HCT116 (cell line): ENCODE data around the gene ZNF750. TPM values are rescaled to one million over a fixed set of nuclear protein-coding genes. Genes with fewer than 3 reads are reported as not detected.
"Not testable (repeated sequence)": the region's sequence is repeated elsewhere in the genome, so short reads cannot be mapped to it uniquely, and the experiment has no call there.

ENCODE experiments used
- ATAC-seq: fragments of 200-7000 bp; cut with Tn5 transposase; 2 replicates; pipeline ENCODE4 v1.9.1; 2020; ENCODE audit warnings: mild to moderate bottlenecking, moderate library complexity
- BruUV-seq: library from RNA; stranded (reverse); fragments of 400-500 nt; replicated peaks from 2 replicates; lab custom pipeline; 2021; lab: Mats Ljungman, UMichigan
- CTCF ChIA-PET: fragments of 300-600 bp; sonication (Branson Sonifier 250); formaldehyde crosslinking; loops from one replicate; lab custom pipeline; 2021; ENCODE audit warnings: antibody characterized with exemption; lab: Charles Lee
- POLR2A ChIA-PET: fragments of 300-600, 350-600 bp; sonication (Branson Sonifier 250); formaldehyde crosslinking; loops from one replicate; lab custom pipeline; 2021; ENCODE audit warnings: antibody characterized with exemption; lab: Charles Lee
- RAD21 ChIA-PET, 2 experiments: fragments of 300-600 bp; sonication (Branson Sonifier 250); formaldehyde crosslinking; loops; one replicate each; lab custom pipeline; 2023; ENCODE audit warnings: low total read pairs in 2 of 2; ENCODE audit not compliant: uncharacterized antibody in 2 of 2, unreplicated experiment in 2 of 2, low non-redundant PET in 1 of 2; lab: Charles Lee
- DNase-seq: peaks from one replicate; pipeline ENCODE4 v3.0.0-alpha.2; 2010; ENCODE audit warnings: low read depth, low spot score
- H2AFZ ChIP-seq: fragments of 200-600 bp; shearing (Covaris generic), sonication (generic); 2 replicates; pipeline ENCODE4 v1.6.1; 2017; ENCODE audit warnings: low read depth, mixed run types, mixed read lengths, antibody characterized with exemption, low read length; ENCODE audit not compliant: poor library complexity, severe bottlenecking
- H3K27ac ChIP-seq: 2 replicates; pipeline ENCODE4 v1.5.1; 2012; ENCODE audit warnings: low read depth, low read length
- H3K27me3 ChIP-seq: fragments of 200-600 bp; sonication (generic); 2 replicates; pipeline ENCODE4 v1.6.1; 2016; ENCODE audit warnings: mixed run types, low read length, mixed read lengths; ENCODE audit not compliant: insufficient read depth
- H3K36me3 ChIP-seq, 2 experiments: fragments of 200-500 bp in 1 of 2; fragments of 200-600 bp in 1 of 2; sonication (Bioruptor generic) in 1 of 2; sonication (generic) in 1 of 2; 2 replicates each; pipeline versions ENCODE4 v1.5.1 to v1.6.1; 2014 to 2016; ENCODE audit warnings: low read length in 2 of 2, inconsistent platforms in 1 of 2, mixed read lengths in 1 of 2, mixed run types in 1 of 2; ENCODE audit not compliant: insufficient read depth in 2 of 2, control insufficient read depth in 1 of 2
- H3K4me1 ChIP-seq, 2 experiments: fragments of 200-600 bp in 1 of 2; sonication (generic) in 1 of 2; 2 replicates each; pipeline versions ENCODE4 v1.5.1 to v1.6.1; 2012 to 2017; ENCODE audit warnings: low read length in 2 of 2, inconsistent platforms in 1 of 2, mild to moderate bottlenecking in 1 of 2, mixed read lengths in 1 of 2, mixed run types in 1 of 2, moderate library complexity in 1 of 2; ENCODE audit not compliant: insufficient read depth in 2 of 2, control insufficient read depth in 1 of 2
- H3K4me2 ChIP-seq: fragments of 200-600 bp; sonication (generic); 2 replicates; pipeline ENCODE4 v1.6.1; 2017; ENCODE audit warnings: mixed run types, low read length, mixed read lengths
- H3K4me3 ChIP-seq, 2 experiments: fragments of 200-600 bp in 1 of 2; sonication (generic) in 1 of 2; replicated peaks in 1 of 2; 2 replicates each; pipeline ENCODE4 v1.5.1; 2011 to 2016; ENCODE audit warnings: low read length in 2 of 2, control low read depth in 1 of 2, low read depth in 1 of 2, mild to moderate bottlenecking in 1 of 2, mixed read lengths in 1 of 2, mixed run types in 1 of 2
- H3K79me2 ChIP-seq: fragments of 200-600 bp; sonication (generic); 2 replicates; pipeline ENCODE4 v1.6.1; 2017; ENCODE audit warnings: mild to moderate bottlenecking, mixed run types, low read length, moderate library complexity, mixed read lengths; ENCODE audit not compliant: insufficient read depth
- H3K9ac ChIP-seq: fragments of 200-600 bp; sonication (generic); 2 replicates; pipeline ENCODE4 v1.6.1; 2016; ENCODE audit warnings: low read length, mixed read lengths
- H3K9me2 ChIP-seq: fragments of 200-600 bp; sonication (generic), shearing (Covaris generic); 2 replicates; pipeline ENCODE4 v1.6.1; 2017; ENCODE audit warnings: mixed run types, mild to moderate bottlenecking, moderate library complexity; ENCODE audit not compliant: insufficient read depth
- H3K9me3 ChIP-seq, 2 experiments: fragments of 200-500 bp in 1 of 2; fragments of 200-600 bp in 1 of 2; sonication (Bioruptor generic) in 1 of 2; sonication (generic) in 1 of 2; 2 replicates each; pipeline ENCODE4 v1.6.1; 2014 to 2017; ENCODE audit warnings: low read length in 2 of 2, mixed read lengths in 2 of 2, inconsistent platforms in 1 of 2, low read depth in 1 of 2, mild to moderate bottlenecking in 1 of 2, mixed run types in 1 of 2, moderate library complexity in 1 of 2; ENCODE audit not compliant: control insufficient read depth in 1 of 2, insufficient read depth in 1 of 2
- H4K20me1 ChIP-seq: fragments of 200-600 bp; sonication (generic), shearing (Covaris generic); 2 replicates; pipeline ENCODE4 v1.6.1; 2017; ENCODE audit warnings: mixed run types, mild to moderate bottlenecking, moderate library complexity; ENCODE audit not compliant: insufficient read depth
- CBX3 ChIP-seq: IDR thresholded peaks from 2 replicates; pipeline ENCODE4 v1.6.1; 2012; ENCODE audit warnings: low read depth
- EZH2 ChIP-seq: fragments of 200-600 bp; sonication (generic); IDR thresholded peaks from 2 replicates; pipeline ENCODE4 v1.6.1; 2017; ENCODE audit warnings: antibody characterized with exemption, mixed run types
- MAX ChIP-seq: IDR thresholded peaks from 2 replicates; pipeline ENCODE4 v1.6.1; 2012
- POLR2A ChIP-seq: IDR thresholded peaks from 2 replicates; pipeline ENCODE4 v1.7.0; 2011; ENCODE audit warnings: borderline replicate concordance; ENCODE audit not compliant: insufficient read depth, insufficient read length; ENCODE audit errors: extremely low read depth
- POLR2AphosphoS5 ChIP-seq: IDR thresholded peaks from 2 replicates; pipeline ENCODE4 v1.6.1; 2011; ENCODE audit warnings: mild to moderate bottlenecking, low read depth, low read length, moderate library complexity
- REST ChIP-seq: IDR thresholded peaks from 2 replicates; pipeline ENCODE4 v1.6.1; 2012; ENCODE audit warnings: low read depth
- SIN3A ChIP-seq: IDR thresholded peaks from 2 replicates; pipeline ENCODE4 v1.6.1; 2012; ENCODE audit warnings: low read depth
- SRF ChIP-seq: IDR thresholded peaks from 2 replicates; pipeline ENCODE4 v1.6.1; 2012; ENCODE audit warnings: low read depth
- YY1 ChIP-seq: IDR thresholded peaks from 2 replicates; pipeline ENCODE4 v1.6.1; 2011; ENCODE audit warnings: low read length, low read depth, moderate library complexity, mild to moderate bottlenecking; ENCODE audit not compliant: insufficient replicate concordance; ENCODE audit errors: extremely low read depth
- ZBTB33 ChIP-seq: IDR thresholded peaks from 2 replicates; pipeline ENCODE4 v1.6.1; 2011; ENCODE audit warnings: mild to moderate bottlenecking, low read length, moderate library complexity; ENCODE audit not compliant: insufficient replicate concordance; ENCODE audit errors: extremely low read depth
- ZFX ChIP-seq: fragments of 450-650 bp; IDR thresholded peaks from 2 replicates; pipeline ENCODE4 v1.6.1; 2017
- intact Hi-C: fragments of 100-400 bp; cut with micrococcal nuclease; formaldehyde crosslinking; loops from 2 replicates; pipeline ENCODE4 v1.10.0; 2022
- total RNA-seq: library from RNA; stranded (reverse); gene quantifications from one replicate; pipeline ENCODE4 v1.2.1, GENCODE V29; 2021; ENCODE audit not compliant: unreplicated experiment

ZNF750 gene
- total RNA-seq, 1 experiment from 2014 or later = not detected

- TF ChIP-seq ZBTB33 = no peak
Measured at GRCh38 chr17:82786427-82786826, 53.4 kb downstream of the ZNF750 start (continued).

GRCh38 chr17:82785581-82785980 lies 54.2 kb downstream of the ZNF750 start:
- H3K4me1 ChIP-seq, H3K4me2 ChIP-seq, H4K20me1 ChIP-seq, CTCF ChIA-PET, RAD21 ChIA-PET, H3K9me2 ChIP-seq, H3K4me3 ChIP-seq, POLR2A ChIA-PET, H3K27me3 ChIP-seq, H3K9ac ChIP-seq, ATAC-seq, intact Hi-C loops, DNase-seq, H2AFZ ChIP-seq, H3K27ac ChIP-seq, H3K9me3 ChIP-seq, BruUV-seq: not testable (repeated sequence)
- Histone ChIP-seq H3K36me3 (peaks cover 7 to 19% of the 10 kb centered on the region in 2 experiments; a peak in 3 of 4 replicates), H3K79me2 (peaks cover 45% of the 10 kb centered on the region)

- no peak for TF ChIP-seq CBX3
- no peak for TF ChIP-seq POLR2AphosphoS5
- no peak for TF ChIP-seq YY1
- TF ChIP-seq EZH2 = no peak
- TF ChIP-seq ZBTB33 = no peak
- no peak for TF ChIP-seq REST
- TF ChIP-seq SRF = no peak
- TF ChIP-seq POLR2A = no peak
- no peak for TF ChIP-seq MAX
- TF ChIP-seq SIN3A = no peak
- no peak for TF ChIP-seq ZFX
- TF ChIP-seq, all 23 proteins: peak for 0
- ChIA-PET CTCF (no interaction called here), POLR2A (no interaction called here), RAD21 (no interaction called here)
- DNase-seq (no peak), ATAC-seq (no peak)
- Histone ChIP-seq H3K79me2 (peaks cover 36% of the 10 kb centered on the region), H3K9ac (no peak overlapping the region), H3K9me3 (no peaks in the 10 kb centered on the region), H3K27me3 (no peaks in the 10 kb centered on the region), H3K4me1 (no peaks in the 10 kb centered on the region), H2AFZ (no peak overlapping the region), H3K27ac (no peak overlapping the region), H3K4me3 (no peak overlapping the region), H3K4me2 (no peak overlapping the region), H3K9me2 (no peaks in the 10 kb centered on the region), H3K36me3 (peaks cover 7 to 19% of the 10 kb centered on the region in 2 experiments; a peak in 3 of 4 replicates), H4K20me1 (no peaks in the 10 kb centered on the region)
- no TSS peak for BruUV-seq
- intact Hi-C loops = no loop called here
Measured at GRCh38 chr17:82783498-82783897, 56.3 kb downstream of the ZNF750 start.
